Activated B cell treated with CpG ODN at 0.5 μM for 24 hours (primary cell): ENCODE data around the gene HECTD1. TPM values are rescaled to one million over a fixed set of nuclear protein-coding genes. Genes with fewer than 3 reads are reported as not detected.
"Not testable (repeated sequence)": the region's sequence is repeated elsewhere in the genome, so short reads cannot be mapped to it uniquely, and the experiment has no call there.

Source experiments
- ATAC-seq: fragments of 200-7000 bp; cut with Tn5 transposase; one replicate; pipeline ENCODE4 v1.10.0; 2021; ENCODE audit warnings: low read depth, mild to moderate bottlenecking, moderate library complexity
- CTCF ChIA-PET: fragments of 350-600 bp; sonication (Branson Sonifier 250); formaldehyde crosslinking; loops from one replicate; lab custom pipeline; 2021; ENCODE audit warnings: antibody characterized with exemption; lab: Charles Lee
- POLR2A ChIA-PET: fragments of 350-600 bp; sonication (Branson Sonifier 250); formaldehyde crosslinking; loops from one replicate; lab custom pipeline; 2021; ENCODE audit warnings: antibody characterized with exemption; lab: Charles Lee
- DNase-seq: peaks from one replicate; pipeline ENCODE4 v3.0.0; 2022
- H3K27ac Mint-ChIP-seq: one replicate; pipeline ENCODE4 v1.8.0; 2020; ENCODE audit warnings: mixed read lengths
- H3K27me3 Mint-ChIP-seq: one replicate; pipeline ENCODE4 v1.8.0; 2021; ENCODE audit warnings: mixed read lengths
- H3K36me3 Mint-ChIP-seq: one replicate; pipeline ENCODE4 v1.8.0; 2021; ENCODE audit warnings: low read depth, mixed read lengths
- H3K4me1 Mint-ChIP-seq: one replicate; pipeline ENCODE4 v1.8.0; 2021; ENCODE audit warnings: mixed read lengths
- H3K4me3 Mint-ChIP-seq: one replicate; pipeline ENCODE4 v1.8.0; 2020; ENCODE audit warnings: mild to moderate bottlenecking, mixed read lengths
- H3K9me3 Mint-ChIP-seq: one replicate; pipeline ENCODE4 v1.8.0; 2020; ENCODE audit warnings: mixed read lengths
- intact Hi-C: fragments of 100-400 bp; cut with micrococcal nuclease; formaldehyde crosslinking; loops from one replicate; pipeline ENCODE4 v1.15.1; 2024
- total RNA-seq: library from RNA; stranded (reverse); gene quantifications from 2 replicates; pipeline ENCODE4 v1.2.3, GENCODE V29; 2022
- TF ChIP-seq, protein P1 (sequence below): fragments of 200-600 bp; IDR thresholded peaks from one replicate; pipeline ENCODE4 v1.8.0; 2022; ENCODE audit warnings: antibody characterized with exemption, mild to moderate bottlenecking

The HECTD1 gene
- total RNA-seq, 1 donor from 2014 or later = 163 TPM

DNA sequence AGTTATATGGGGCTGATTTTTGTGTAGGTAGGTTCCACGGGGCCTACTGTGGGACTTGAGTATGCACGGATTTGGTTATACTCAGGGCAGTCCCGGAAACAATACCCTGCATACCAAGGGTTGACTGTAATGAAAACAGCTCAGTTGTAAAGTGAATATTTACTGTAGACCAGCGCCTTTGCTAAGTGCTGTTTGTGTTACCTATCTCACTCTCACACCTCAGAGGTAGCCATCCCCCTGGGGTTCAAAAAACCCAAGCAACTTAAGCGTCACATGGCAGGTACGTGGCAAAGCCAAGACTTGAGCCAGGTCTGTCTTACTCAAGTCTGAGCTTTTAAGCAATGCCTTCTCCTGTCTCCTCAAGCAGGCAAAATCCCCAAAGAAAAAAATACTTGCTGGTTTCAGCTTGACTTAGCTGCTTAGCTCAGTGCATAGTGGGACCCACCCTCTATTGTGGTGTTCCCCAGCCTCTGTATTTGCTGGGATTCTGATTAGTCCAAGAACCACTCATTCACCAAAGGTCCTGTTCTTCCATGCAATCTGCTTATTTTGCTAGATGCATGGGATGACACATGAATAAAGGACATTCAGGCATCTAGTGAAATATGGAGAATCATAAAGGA is 147.2 kb downstream of the HECTD1 start:
- Mint-ChIP-seq H3K27ac (no peak overlapping the region), H3K4me3 (no peak overlapping the region), H3K27me3 (no peaks in the 10 kb centered on the region), H3K4me1 (peaks cover 10% of the 10 kb centered on the region), H3K9me3 (no peaks in the 10 kb centered on the region), H3K36me3 (no peaks in the 10 kb centered on the region)
- ChIA-PET POLR2A (no interaction called here), CTCF (no interaction called here)
- no peak for DNase-seq
- no peak for ATAC-seq
- TF ChIP-seq, protein P1, sequence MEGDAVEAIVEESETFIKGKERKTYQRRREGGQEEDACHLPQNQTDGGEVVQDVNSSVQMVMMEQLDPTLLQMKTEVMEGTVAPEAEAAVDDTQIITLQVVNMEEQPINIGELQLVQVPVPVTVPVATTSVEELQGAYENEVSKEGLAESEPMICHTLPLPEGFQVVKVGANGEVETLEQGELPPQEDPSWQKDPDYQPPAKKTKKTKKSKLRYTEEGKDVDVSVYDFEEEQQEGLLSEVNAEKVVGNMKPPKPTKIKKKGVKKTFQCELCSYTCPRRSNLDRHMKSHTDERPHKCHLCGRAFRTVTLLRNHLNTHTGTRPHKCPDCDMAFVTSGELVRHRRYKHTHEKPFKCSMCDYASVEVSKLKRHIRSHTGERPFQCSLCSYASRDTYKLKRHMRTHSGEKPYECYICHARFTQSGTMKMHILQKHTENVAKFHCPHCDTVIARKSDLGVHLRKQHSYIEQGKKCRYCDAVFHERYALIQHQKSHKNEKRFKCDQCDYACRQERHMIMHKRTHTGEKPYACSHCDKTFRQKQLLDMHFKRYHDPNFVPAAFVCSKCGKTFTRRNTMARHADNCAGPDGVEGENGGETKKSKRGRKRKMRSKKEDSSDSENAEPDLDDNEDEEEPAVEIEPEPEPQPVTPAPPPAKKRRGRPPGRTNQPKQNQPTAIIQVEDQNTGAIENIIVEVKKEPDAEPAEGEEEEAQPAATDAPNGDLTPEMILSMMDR = no peak
- intact Hi-C loops = no loop called here

DNA sequence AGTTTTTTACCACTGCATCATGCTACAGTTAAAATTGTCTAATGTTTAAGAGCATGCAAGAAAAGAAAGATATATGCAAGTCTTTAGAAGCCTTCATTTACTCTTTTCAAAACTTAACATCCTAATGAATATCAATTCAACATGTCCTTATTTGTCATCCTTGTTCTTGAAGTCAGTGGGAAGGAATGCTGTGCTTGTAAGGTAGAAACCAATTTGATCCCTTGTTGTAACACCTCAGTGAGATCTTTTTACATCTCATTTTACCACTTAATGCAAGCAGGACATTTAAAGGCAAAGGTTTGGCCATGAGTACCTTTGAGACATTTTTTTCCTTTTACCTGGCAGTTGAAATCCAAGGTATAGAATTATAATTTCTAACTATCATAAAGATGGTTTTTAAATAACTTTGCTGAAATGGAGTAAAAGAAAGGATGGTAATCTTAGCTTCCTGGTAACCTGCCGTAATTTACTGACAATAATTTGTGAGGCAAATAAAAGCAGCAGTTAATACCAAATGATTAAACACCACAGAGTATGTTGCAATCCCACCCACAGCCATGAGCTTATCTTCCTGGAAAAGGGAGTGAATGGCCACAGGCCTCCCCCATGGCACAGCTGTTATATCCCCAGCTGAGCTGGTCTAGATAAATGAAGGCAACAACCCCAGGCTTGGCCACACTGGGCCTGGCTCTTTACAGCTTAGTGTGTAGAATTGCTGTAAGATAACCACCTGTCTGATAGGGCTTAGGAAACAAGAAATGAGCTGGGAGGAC is 148.3 kb downstream of the HECTD1 start:
- Mint-ChIP-seq H3K4me1 (peaks cover 10% of the 10 kb centered on the region), H3K36me3 (no peaks in the 10 kb centered on the region), H3K27me3 (no peaks in the 10 kb centered on the region), H3K4me3 (no peak overlapping the region), H3K9me3 (no peaks in the 10 kb centered on the region), H3K27ac (no peak overlapping the region)
- CTCF ChIA-PET = no interaction called here
- POLR2A ChIA-PET = interaction anchor here (0.6 kb wide), 1 partner anchor 37 kb away, joined by 3 read pairs; no protein-coding TSS in a partner anchor
- DNase-seq (no peak), ATAC-seq (no peak)
- intact Hi-C loops = no loop called here
- TF ChIP-seq, protein P1 = no peak

DNA sequence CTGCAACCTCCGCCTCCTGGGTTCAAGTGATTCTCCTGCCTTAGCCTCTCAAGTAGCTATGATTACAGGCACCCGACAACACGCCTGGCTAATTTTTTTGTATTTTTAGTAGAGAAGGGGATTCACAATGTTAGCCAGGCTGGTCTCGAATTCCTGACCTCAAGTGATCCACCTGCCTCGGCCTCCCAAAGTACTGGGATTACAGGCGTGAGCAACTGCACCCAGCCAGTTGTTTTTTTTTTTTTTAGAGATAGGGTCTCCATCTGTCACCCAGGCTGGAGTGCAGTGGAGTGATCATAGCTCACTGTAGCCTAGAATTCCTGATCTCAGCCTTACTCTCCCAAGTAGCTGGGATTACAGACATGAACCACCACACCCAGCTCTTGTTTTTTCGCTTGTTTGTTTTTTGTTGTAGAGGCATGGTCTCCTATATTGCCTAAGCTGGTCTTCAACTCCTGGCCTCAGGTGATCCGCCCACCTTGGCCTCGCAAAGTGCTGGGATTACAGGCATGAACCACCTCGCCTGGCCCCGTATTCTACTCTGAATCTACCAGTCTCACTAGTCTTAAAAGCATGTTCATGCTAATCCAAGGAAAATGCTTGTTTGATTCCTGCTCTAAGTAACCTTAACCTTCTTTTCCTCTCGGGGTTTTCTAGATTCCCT is 149.8 kb downstream of the HECTD1 start:
- TF ChIP-seq, protein P1 = no peak
- intact Hi-C loops = no loop called here
- ChIA-PET POLR2A (interaction anchor here (0.6 kb wide), 1 partner anchor 28 kb away, joined by 3 read pairs; no protein-coding TSS in a partner anchor), CTCF (no interaction called here)
- H3K27ac Mint-ChIP-seq = no peak overlapping the region
- peaks cover 10% of the 10 kb centered on the region for H3K4me1 Mint-ChIP-seq
- no peaks in the 10 kb centered on the region for H3K27me3 Mint-ChIP-seq
- no peak for ATAC-seq
- H3K4me3 Mint-ChIP-seq = no peak overlapping the region
- H3K36me3 Mint-ChIP-seq = peaks cover 4% of the 10 kb centered on the region
- no peaks in the 10 kb centered on the region for H3K9me3 Mint-ChIP-seq
- no peak for DNase-seq

DNA sequence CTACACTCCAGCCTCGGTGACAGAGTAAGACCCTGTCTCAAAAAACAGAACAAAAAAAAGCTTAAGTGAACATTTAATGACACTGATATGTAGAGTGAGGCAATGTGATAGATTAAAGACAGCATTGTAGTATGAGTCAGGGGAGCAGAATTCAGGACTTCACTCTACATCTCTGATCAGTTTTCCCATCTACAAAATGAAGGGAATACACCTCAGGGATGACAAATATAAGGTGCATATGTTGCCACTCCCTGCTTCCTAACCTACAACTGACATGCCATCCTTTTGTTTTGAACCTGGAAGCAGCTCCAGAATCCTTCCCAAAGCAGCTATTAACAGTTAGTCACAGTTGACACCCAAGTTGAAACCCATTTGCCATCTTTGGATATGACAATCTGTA is 150.6 kb downstream of the HECTD1 start:
- Mint-ChIP-seq H3K27ac (no peak overlapping the region), H3K4me1 (peaks cover 10% of the 10 kb centered on the region), H3K9me3 (no peaks in the 10 kb centered on the region), H3K4me3 (no peak overlapping the region), H3K36me3 (peaks cover 4% of the 10 kb centered on the region), H3K27me3 (no peaks in the 10 kb centered on the region)
- TF ChIP-seq, protein P1 = no peak
- DNase-seq (no peak), ATAC-seq (no peak)
- intact Hi-C loops = no loop called here
- ChIA-PET POLR2A (no interaction called here), CTCF (no interaction called here)

DNA sequence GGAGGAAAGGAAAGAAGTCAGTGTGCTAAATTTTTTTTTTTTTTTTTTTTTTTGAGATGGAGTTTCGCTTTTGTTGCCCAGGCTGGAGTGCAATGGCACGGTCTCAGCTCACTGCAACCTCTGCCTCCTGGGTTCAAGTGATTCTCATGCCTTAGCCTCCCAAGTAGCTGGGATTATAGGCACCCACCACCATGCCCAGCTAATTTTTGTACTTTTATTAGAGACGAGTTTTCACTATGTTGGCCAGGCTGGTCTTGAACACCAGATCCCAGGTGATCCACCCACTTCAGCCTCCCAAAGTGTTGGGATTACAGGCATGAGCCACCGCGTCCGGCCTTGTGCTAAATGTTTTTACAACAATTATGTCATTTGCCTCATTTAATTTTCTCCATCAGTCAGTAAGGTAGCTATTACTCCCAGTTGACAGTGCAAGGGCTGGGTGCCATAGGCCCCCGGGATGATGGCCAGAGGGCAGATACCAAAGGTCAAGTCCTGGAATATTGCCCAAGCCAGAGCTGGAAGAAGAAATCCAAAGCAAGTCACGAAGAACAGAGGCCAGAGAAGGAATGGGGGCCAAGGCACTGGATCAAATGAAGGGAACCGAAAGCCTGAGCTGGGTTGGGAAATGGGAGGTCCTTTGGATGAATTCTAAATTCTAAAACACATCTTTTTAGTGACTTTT is 154.5 kb downstream of the HECTD1 start:
- intact Hi-C loops, CTCF ChIA-PET, H3K27ac Mint-ChIP-seq, DNase-seq, H3K9me3 Mint-ChIP-seq, H3K4me3 Mint-ChIP-seq, H3K4me1 Mint-ChIP-seq, H3K27me3 Mint-ChIP-seq, ATAC-seq: not testable (repeated sequence)
- POLR2A ChIA-PET = interaction anchor here (0.7 kb wide), 1 partner anchor 156 kb away, joined by 4 read pairs; no protein-coding TSS in a partner anchor
- peaks cover 13% of the 10 kb centered on the region for H3K36me3 Mint-ChIP-seq
